Measurements from ENCODE around the gene PURA.

PURA gene

GRCh38 chr5:140165101-140165922, 51.4 kb downstream of the PURA start:
- DNase-seq, result no peak

- DNase-seq, result no peak
Observed at GRCh38 chr5:140165923-140166270, 52.0 kb downstream of the PURA start.

DNA sequence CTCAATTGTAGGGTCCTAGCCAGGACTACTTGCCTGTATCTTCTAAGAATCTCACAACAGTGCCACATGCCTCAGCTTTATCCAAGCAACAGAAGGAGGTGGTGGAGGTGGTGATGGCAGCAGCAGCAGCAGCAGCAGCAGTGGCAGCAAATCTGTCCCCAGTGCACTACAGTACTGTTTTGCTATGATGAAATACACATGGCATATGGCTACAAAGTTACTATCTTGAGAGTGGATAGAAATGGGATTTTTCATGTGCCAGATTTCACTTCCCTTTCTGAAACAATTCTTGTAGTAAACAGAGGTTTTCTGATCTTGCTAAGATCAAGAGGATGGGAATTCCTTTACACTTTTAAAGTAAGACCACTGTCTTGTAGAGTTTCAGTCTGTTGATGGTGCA, 53.0 kb downstream of the PURA start:
- DNase-seq, result no peak

- DNase-seq, result no peak
Observed at GRCh38 chr5:140168371-140168770, 54.5 kb downstream of the PURA start.

DNA sequence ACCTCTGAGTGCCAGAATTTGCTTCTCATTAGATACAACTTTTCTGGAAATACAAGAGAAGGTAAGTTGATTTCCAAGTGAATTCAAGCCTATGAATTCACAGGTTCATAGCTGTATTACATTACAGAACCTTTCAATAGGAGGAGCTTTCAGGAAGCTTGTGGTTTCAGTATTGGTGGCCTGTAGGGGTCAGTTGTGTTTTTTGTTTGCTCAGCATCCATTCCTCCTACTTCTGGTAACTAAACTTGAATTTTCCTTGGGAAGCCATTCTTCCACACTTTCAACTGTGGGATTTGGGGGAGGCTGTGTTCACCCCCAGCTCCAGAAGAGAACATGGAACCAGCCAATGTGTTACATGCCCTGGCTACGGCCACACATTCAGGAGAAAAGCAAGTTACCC, 55.5 kb downstream of the PURA start:
- no peak for DNase-seq

GRCh38 chr5:140172483-140172882, 58.6 kb downstream of the PURA start:
- DNase-seq, result no peak

DNA sequence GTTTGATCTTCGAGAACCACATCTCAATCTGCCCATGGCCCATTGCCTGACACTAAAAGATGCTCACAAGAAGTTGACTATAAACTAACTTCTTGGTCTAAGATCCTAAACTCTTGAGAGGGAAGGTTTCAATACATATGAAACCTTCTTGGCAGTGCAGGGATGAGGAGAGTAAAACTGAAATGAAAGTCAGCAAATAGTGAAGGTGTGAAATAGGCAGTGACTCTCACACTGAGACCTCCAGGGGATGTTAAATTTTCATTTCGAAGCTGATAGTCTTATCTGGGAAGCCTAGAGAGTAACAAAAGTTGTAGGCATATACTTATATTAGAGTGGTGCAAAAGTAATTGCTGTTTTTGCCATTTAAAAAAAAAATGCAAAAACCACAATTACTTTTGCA, 60.1 kb downstream of the PURA start:
- no peak for DNase-seq

DNA sequence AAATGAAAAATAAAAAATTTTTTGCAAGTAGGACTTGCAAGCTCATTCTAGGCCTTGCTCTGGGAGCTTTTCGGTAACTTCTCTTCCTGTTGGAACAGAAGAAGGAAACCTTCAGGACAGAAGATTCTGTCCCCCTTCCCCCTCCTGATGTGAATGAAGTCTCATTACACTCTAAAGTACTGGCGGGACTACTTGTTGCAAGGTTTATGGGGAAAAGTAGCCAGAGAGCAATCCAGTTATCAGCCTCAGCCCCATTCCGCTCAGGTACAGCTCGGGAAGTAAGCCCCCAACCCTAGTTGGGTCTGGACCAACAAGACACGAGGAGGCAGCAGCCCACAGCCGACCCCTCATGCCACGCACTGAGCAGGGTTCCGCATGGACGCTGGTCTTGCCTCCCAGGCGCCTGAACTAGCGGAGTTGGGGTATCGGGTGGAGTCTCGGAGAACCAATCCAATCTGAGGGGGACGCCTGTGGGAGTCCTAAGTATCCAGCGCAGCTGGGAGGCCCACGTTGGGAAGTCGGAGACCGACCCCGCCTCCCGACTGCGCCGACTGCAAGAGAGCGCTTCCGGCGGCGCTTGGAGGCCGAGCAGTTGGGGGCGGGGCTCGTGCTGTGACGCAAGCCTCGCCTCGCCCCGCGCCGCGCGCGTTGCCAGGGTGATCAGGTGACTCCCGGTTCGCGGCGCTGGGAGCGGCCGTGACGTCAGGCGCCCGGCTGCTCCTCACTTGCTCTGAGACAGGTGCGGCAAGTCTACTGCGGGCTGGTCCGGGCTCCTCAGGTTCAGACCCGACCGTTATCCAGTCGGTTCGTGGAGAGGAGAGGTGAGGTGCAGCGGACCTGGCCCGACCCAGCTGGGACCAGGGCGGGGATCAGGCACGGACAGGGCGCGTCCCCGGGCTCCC, 60.8 kb downstream of the PURA start, which contains the start of gene CYSTM1:
TSS of gene CYSTM1 (plus strand) at position 724 of the 902 bp plus-strand sequence. CDS start 19,278 bp downstream, outside the sequence.
- DNase-seq, result peak; percentile 76 to 93 (median 86)
